ENCODE results near the gene ZNF628.

- TF ChIP-seq CTCF (IDR thresholded peaks at IDR 0.05) (no peak), EZH2 (IDR thresholded peaks at IDR 0.05; ENCODE audit: borderline replicate concordance, insufficient read depth, low read depth, low read length, poor library complexity, severe bottlenecking) (no peak)
Observed at GRCh38 chr19:55434356-55434919, 42.0 kb upstream of the ZNF628 start.
